Activated CD4-positive, alpha-beta T cell treated with anti-CD3 and anti-CD28 coated beads, Interleukin-2, amount 50 U/mL, for 48 hours (primary cell): Measurements from ENCODE around the gene BCL2L11.

ENCODE experiments used
- DNase-seq, 2 experiments: peaks; one replicate each; pipeline ENCODE4 v3.0.0-alpha.2; 2020

The BCL2L11 gene

GRCh38 chr2:111118481-111118980, 2.2 kb upstream of the BCL2L11 start:
- DNase-seq: no peak

GRCh38 chr2:111118981-111119821, 1.5 kb upstream of the BCL2L11 start:
- peak; percentile 45 to 52 for DNase-seq

- DNase-seq: no peak
Measured at GRCh38 chr2:111119822-111120252, 877 bp upstream of the BCL2L11 start.

- DNase-seq: peak; percentile 54 to 62
Measured at GRCh38 chr2:111121028-111121827, 514 bp downstream of the BCL2L11 start.

GRCh38 chr2:111121828-111122630, 1.3 kb downstream of the BCL2L11 start:
- DNase-seq: peak; percentile 77 to 81

- DNase-seq: peak; percentile 49 to 59
Measured at GRCh38 chr2:111122631-111123421, 2.1 kb downstream of the BCL2L11 start.

GRCh38 chr2:111123751-111124150, 3.0 kb downstream of the BCL2L11 start:
- no peak for DNase-seq

GRCh38 chr2:111126581-111126980, 5.9 kb downstream of the BCL2L11 start:
- DNase-seq: no peak

GRCh38 chr2:111127351-111127750, 6.6 kb downstream of the BCL2L11 start:
- no peak for DNase-seq

- no peak for DNase-seq
Measured at GRCh38 chr2:111128096-111128495, 7.4 kb downstream of the BCL2L11 start.

- DNase-seq: no peak
Measured at GRCh38 chr2:111133603-111134002, 12.9 kb downstream of the BCL2L11 start.

GRCh38 chr2:111134055-111134454, 13.3 kb downstream of the BCL2L11 start:
- no peak for DNase-seq

GRCh38 chr2:111135237-111135909, 14.7 kb downstream of the BCL2L11 start:
- DNase-seq: no peak

- DNase-seq: no peak
Measured at GRCh38 chr2:111135910-111136297, 15.2 kb downstream of the BCL2L11 start.

- DNase-seq: no peak
Measured at GRCh38 chr2:111138839-111139238, 18.1 kb downstream of the BCL2L11 start.

GRCh38 chr2:111139637-111140317, 19.1 kb downstream of the BCL2L11 start:
- DNase-seq: no peak

- DNase-seq: no peak
Measured at GRCh38 chr2:111140815-111141214, 20.1 kb downstream of the BCL2L11 start.

GRCh38 chr2:111142101-111142500, 21.4 kb downstream of the BCL2L11 start:
- DNase-seq: no peak

- DNase-seq: no peak
Measured at GRCh38 chr2:111143107-111143842, 22.6 kb downstream of the BCL2L11 start.

GRCh38 chr2:111143843-111144198, 23.1 kb downstream of the BCL2L11 start:
- DNase-seq: no peak
